ENCODE measurements around the gene ABLIM1.
A peak's percentile ranks its signal among the peaks of the same experiment; 100 is the strongest.

ABLIM1 gene

DNA sequence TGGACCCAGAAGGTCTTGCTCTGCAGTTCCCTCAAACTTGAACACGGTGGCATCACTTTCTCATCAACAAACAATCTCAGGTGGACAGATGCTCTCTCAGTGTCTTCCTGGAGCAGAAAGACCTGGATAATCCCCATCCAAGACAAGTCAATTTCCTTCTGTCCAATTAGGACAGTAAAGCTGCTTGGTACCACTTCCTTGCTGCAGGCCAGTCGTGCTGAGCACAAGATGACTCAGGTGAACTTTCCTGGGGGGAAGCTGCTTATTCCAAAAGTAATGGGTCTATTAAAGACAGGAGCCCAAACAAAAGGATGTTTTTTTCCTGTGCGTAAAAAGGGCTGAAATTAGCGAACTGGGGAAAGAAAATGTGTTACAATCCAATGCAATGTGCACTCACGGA is 146.2 kb downstream of the ABLIM1 start:
- DNase-seq: no peak

GRCh38 chr10:114508376-114508775 is 149.7 kb downstream of the ABLIM1 start:
- no peak for DNase-seq

GRCh38 chr10:114507449-114507848 is 150.6 kb downstream of the ABLIM1 start:
- no peak for DNase-seq

- no peak for DNase-seq
Measured at GRCh38 chr10:114506871-114507385, 151.1 kb downstream of the ABLIM1 start.

DNA sequence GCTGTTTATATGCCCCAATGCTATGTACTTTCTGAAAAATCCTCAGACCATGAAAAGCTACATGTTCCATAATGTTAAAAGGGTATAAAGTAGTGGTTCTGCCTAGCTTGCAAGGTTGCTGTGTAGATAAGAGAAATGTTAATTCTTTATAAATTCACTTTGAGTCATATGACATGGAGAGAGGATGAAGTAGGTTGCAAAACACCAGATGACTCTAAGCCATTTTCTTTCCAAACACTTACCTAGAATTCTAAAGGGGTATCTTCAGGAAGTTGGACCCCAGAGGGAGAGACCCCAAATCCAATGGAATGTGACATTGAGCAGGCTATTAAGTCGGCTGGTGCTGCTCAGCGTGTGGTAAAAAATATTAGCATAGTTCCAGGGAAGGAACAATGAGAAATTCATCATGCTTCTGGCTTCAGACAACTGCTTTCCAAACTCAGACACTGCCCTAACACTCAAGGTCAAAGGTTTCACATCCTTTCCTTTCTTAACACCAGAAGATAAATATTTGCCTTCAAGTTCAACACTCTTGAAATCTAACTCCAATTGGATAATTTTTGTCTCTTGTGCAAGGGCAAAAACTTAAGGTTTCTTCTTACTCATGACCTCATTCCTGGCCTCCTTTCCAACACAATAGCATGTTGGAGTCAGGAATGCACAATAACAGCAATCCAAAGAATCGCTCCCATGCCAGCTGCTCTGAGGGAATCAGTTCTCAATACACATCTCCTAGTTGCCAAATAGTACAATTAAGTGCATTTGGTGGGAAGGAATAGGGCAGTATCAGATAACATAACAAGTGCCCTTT is 153.1 kb downstream of the ABLIM1 start:
- DNase-seq: no peak

DNA sequence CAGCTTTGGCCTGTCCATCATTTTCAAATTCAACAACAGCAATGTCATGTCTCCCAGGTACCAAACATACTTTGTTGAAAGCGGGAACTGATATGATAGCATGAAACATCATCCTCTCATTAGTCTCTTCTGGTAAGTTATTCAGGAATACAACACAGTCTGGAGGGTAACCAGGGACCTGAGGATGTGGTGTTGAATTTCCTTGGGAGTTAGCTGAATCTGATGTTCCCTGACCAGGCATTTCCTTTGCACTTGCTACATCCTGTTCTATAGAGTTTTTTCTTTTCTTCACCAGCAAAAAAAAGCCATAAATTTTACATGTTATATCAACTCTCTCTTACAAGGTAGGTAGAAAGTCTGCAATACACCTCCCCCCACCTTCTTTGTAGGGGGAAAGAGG is 156.0 kb downstream of the ABLIM1 start:
- DNase-seq: no peak

DNA sequence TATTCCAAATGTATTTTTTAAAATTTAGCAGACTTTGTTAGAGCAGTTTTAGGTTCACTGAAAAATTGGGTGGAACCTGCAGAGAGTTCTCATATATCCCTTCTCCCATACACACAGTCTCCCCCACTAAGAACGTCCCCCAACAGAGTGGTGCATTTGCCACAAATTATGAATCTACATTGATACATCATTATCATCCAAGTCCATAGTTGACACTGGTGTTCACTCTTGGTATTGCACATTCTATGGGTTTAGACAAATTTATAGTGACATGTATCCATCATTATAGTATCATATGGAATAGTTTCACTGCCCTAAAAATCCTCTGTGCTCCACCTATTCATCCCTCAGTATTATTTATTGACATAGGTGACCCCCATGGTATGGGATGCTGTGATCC is 156.4 kb downstream of the ABLIM1 start:
- DNase-seq: no peak

- DNase-seq: no peak
Measured at GRCh38 chr10:114500643-114501042, 157.4 kb downstream of the ABLIM1 start.

- peak in 3 of 4 experiments; percentile 9 to 21 (median 13) for DNase-seq
Measured at GRCh38 chr10:114499630-114500190, 158.4 kb downstream of the ABLIM1 start.

- no peak for DNase-seq
Measured at GRCh38 chr10:114499116-114499515, 159.0 kb downstream of the ABLIM1 start.

GRCh38 chr10:114498413-114499111 is 159.5 kb downstream of the ABLIM1 start:
- no peak for DNase-seq

DNA sequence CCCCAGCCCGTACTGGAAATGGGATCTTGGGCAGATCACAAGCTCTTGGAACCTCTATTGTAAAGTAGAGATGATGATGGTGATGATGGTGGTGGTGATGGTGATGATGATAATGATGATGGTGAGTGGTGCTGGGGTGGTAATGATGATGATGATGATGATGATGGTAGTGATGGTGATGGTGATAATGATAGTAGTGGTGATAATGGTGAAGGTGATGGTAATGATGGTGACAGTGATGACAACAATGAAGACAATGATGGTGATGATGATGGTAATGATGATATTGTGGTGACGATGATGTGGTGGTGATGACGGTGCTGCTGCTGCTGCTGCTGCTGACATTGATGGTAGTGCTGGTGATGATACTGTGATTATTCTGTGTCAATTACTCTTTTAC is 162.8 kb downstream of the ABLIM1 start:
- no peak for DNase-seq

GRCh38 chr10:114492351-114493037 is 165.6 kb downstream of the ABLIM1 start:
- no peak for DNase-seq

GRCh38 chr10:114491933-114492332 is 166.1 kb downstream of the ABLIM1 start:
- DNase-seq: no peak

DNA sequence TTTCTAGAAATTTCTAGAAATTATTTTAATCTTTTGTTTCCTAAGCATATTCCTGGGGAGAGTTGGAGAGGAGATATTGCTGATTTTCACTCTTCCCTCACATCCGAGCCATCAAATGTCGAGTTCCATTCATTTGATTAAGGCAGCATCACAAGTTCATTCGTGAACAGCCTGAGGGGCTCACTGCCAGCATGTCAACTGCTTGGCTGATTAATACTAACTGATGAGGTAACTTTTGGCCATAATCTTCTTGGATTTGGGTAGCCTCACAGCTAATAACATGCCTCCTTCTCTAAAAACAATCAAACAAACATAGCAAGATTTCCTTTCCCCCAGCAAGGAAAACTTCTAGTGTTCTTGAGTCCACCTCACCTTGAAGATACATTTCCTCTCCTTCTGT is 166.7 kb downstream of the ABLIM1 start:
- no peak for DNase-seq

DNA sequence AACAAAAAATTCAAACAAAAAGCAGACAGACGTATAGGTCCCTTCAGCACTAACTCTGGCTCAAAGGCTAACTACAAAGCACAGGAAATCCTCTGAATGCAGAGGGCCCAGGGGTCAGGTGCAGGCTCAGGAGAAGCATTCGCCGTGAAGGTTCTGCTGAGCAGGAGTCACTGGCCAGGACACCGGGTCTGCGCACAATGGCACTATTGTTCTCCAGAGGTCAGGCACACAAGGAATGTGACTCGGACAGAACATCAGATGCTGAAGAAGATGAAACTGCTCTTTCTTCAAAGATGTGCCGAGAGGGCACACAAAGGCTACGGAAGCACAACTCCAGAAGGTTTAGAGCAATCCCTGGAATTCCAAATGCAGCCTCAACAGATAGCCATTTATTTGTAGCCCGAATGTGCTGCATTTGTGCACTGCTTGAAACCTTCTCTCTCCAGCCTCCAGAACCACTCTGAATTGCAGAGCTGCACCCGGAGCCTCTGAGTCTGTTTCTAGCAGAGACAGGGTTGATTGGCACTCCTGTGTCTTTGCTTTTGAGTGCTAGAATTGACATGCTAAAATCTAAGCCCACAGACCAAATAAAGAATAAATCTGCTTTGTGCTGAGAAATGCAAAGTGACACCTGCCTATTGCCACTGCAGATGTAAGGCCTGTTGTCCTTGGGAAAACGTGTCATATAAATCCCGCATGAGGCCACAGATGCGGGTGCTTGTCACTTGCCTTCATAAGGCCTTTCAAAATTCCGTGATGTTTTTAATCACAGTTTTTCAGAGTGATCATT is 168.4 kb downstream of the ABLIM1 start:
- DNase-seq: no peak

DNA sequence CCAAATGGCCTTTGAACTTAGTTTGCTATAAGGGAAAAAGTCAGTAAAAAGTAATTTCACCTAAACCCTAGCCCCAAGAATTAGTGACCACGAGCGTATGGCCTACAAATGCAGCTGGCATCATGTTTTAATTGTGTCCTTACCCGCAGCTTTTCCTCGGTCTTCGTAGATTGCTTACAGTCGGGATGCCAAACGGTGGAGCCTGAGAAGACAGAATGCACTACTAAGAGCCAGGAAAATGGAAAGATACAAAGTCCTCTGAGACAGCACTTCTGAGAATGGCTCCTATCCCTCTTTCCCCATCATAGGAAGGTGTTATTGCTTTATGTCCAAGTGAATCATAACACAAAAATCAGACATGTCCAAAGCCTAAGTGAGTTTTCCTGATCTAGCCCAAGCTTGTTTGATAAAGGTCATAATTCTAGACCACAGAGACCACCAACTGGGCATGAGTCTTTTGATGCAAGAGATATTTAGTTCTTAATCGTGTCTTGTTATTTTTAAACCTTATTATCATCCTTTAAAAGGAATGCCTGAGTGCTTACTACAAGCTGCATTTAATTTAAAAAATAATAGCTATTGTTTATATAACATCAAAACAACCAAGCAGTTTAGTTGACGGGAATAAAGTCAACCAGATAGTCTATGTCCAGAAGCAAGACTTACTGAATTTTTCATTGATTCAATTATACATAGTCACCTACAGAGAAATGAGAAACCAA is 170.1 kb downstream of the ABLIM1 start:
- no peak for DNase-seq

- no peak for DNase-seq
Measured at GRCh38 chr10:114486938-114487814, 170.9 kb downstream of the ABLIM1 start.

DNA sequence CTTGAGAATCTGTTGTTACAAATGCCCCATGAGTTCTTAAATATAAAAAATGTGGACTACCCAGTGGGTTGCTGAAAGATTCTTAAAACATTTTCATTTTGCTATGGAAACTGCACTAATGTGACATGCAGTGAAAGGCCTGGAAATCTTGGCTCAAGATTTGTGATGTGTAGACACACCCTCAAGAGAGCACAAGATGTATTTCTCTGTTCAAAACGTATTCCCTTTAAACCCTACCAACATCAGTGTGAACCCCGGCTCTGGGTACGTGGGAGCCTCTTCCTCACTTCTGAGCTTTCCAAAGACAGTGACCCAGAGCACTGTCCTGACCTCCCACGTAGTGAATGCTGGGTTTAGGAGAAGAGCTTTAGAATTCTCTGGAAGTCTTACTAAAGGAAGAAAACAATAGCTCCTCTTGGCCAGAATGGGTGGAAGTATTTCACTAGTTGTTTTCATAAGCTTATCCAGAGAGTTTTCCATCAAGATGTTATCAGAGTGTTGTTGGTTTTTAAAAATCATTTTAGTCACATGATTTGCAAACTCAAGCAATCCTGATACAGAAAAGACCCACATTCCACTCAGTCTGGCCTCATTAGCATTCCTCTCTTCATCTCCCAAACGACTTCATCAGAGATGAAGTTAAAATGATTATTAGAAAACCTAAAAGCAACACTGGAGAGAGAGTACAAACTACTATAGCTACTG is 172.2 kb downstream of the ABLIM1 start:
- no peak for DNase-seq

- DNase-seq: no peak
Measured at GRCh38 chr10:114483575-114483974, 174.5 kb downstream of the ABLIM1 start.

All from activated naive CD4-positive, alpha-beta T cell (primary cell).